ENCODE results near the gene DCHS1. TPM values are rescaled to one million over a fixed set of nuclear protein-coding genes. Genes with fewer than 3 reads are reported as not detected.

Gene DCHS1
- total RNA-seq, 1 donor from 2014 or later = 1.8 TPM

DNA sequence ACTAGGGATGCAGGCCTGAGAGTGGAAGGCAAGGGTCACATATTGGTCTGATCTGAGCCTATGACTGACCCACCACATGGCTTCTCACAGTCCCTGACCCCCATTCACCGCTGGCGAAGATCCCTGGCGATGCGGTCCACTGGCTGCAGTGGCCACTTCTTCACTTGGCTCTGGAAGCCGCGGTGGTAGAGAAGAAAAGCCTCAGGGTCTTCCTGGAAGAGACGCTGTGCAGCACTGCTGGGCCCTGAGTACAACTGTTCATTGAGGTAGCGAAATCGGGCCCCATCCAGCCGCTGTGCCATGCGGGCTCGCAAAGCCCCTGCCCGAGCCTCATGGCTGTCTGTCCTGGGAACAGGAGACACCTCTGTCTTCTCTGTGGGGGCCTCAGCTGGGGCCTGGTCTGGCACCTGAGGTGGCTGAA is 54.6 kb downstream of the DCHS1 start:
- TF ChIP-seq, protein P1, sequence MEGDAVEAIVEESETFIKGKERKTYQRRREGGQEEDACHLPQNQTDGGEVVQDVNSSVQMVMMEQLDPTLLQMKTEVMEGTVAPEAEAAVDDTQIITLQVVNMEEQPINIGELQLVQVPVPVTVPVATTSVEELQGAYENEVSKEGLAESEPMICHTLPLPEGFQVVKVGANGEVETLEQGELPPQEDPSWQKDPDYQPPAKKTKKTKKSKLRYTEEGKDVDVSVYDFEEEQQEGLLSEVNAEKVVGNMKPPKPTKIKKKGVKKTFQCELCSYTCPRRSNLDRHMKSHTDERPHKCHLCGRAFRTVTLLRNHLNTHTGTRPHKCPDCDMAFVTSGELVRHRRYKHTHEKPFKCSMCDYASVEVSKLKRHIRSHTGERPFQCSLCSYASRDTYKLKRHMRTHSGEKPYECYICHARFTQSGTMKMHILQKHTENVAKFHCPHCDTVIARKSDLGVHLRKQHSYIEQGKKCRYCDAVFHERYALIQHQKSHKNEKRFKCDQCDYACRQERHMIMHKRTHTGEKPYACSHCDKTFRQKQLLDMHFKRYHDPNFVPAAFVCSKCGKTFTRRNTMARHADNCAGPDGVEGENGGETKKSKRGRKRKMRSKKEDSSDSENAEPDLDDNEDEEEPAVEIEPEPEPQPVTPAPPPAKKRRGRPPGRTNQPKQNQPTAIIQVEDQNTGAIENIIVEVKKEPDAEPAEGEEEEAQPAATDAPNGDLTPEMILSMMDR (conservative IDR thresholded peaks at IDR 0.05; ENCODE audit: low read depth, low read length) = no peak
- DNase-seq (ENCODE audit: low read depth) = no peak
- no peak overlapping the region for H3K4me3 ChIP-seq (ENCODE audit: low read depth, low read length)

DNA sequence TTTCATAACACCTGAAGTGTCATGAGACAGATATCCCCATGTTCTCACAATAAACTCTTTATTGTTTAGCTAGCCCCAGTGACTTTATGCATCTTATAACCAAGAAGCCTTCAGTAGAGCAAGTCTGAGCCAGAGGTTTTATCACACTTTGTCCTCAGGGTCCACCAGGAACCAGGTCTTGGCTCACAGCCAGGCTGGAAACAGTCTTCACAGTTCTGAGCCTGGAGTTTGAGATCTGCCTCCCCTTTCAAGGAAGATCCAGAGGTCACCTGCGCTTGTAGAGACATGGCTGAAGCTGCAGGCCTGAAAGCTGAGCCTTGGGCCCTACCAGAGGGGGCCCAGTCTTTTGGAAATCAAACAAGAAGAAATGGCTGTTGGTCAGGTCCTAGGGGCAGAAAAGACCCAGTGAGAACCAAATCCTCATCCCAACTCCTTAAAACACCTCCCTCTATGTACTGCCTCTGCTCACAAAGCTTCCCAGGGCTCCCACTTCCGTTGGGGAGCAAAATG is 55.7 kb downstream of the DCHS1 start:
- no peak for DNase-seq (ENCODE audit: low read depth)
- TF ChIP-seq, protein P1 (conservative IDR thresholded peaks at IDR 0.05; ENCODE audit: low read depth, low read length) = no peak
- no peak overlapping the region for H3K4me3 ChIP-seq (ENCODE audit: low read depth, low read length)

DNA sequence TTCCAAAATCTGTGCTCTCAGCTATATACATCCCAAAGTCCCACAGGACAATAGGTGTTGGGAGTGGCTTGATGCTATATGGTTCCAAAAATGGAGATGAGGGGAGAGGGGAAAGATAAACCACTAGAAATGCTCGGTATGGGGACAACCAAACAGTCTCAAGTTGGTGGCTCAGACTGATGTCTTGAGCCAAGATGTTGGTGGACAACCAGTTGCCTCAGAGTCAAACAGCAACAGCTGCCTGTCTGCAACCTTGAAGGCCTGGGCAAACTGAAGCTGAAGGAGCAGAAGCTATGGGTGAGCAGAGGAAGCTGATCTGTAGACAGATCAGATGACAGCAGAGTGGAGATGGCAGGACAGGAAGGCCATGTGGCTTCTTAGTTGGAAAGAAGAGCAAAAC is 56.2 kb downstream of the DCHS1 start:
- DNase-seq (ENCODE audit: low read depth) = no peak
- TF ChIP-seq, protein P1 (conservative IDR thresholded peaks at IDR 0.05; ENCODE audit: low read depth, low read length) = no peak
- no peak overlapping the region for H3K4me3 ChIP-seq (ENCODE audit: low read depth, low read length)

DNA sequence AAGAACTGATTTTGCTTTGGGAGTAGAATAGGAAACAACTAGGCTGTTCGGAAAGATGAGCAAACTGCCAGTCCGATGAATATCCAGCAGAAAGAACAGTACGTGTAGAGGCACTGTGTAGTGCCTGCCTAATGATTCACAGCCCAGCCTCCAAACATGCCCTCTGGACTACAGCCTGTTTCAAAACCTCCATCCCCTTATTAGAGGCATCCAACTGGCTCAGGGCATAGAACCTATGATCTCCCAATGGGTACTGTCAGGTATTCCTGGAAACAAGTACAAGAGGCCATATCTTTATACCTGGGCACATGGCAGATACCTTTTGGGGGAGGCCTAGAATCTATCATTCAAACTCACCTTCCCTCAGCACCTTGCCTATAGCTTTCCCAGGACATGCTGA is 57.1 kb downstream of the DCHS1 start:
- TF ChIP-seq, protein P1 (conservative IDR thresholded peaks at IDR 0.05; ENCODE audit: low read depth, low read length) = no peak
- H3K4me3 ChIP-seq (ENCODE audit: low read depth, low read length) = no peak overlapping the region
- no peak for DNase-seq (ENCODE audit: low read depth)

DNA sequence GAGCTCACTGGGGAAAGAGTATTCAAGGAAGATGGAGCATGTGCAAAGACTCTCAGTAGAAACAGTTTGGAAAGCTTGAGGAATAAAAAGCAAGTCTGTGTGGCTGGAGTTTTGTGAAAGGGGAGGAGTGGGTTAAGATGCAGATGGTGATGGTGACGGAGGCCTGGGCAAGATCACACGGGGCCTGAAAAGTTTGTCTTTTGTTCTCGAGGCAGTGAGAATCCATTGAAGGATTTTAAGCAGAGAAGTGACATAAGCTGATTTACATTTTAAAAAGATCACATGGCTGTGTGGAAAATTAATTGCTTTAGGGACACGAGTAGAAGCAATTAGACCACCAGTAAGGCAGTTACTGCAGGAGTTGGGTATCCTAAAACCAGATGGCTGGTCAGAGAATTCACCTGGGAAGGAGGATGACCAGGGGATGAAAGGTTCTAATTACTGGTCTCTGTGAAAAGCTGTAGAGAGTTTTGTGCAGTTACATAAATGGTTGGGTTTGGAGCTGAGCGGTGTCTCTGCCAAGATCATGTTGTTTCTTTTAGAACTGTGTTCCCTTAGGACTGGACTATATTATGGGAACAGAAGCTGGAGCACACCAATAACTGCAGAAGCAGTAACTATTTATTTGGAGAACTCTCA is 59.3 kb downstream of the DCHS1 start:
- no peak overlapping the region for H3K4me3 ChIP-seq (ENCODE audit: low read depth, low read length)
- TF ChIP-seq, protein P1 (conservative IDR thresholded peaks at IDR 0.05; ENCODE audit: low read depth, low read length) = no peak
- no peak for DNase-seq (ENCODE audit: low read depth)

DNA sequence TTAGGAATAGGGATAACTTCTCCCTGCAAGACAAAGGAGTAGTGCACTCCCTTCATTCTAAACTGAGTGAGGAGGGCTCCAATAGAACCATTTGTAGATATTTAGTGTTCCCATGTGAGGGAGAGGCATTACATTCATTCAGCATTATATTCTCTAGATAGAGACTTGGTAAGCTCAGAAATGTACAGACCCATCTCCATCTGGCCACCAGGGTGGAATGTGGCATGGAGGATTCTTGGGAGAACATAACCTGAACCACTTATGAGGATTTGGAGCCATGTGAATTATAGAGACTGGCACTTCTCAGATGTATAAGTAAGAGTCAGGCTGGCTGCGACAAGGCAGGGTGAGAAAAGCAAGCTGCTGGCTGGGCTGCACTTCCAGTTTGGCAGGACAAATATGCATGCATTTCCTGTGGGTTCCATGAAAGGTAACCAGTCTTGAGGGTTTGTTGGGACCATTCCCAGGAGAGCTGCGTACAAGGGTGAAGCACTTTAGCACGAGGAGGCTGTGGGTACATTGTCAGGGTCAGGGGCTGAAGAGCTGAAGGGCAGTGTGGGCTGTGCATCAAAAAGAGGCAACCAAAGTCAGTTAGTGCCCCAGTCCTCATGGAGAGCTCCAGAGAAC is 61.4 kb downstream of the DCHS1 start:
- no peak for DNase-seq (ENCODE audit: low read depth)
- H3K4me3 ChIP-seq (ENCODE audit: low read depth, low read length) = no peak overlapping the region
- TF ChIP-seq, protein P1 (conservative IDR thresholded peaks at IDR 0.05; ENCODE audit: low read depth, low read length) = peak; percentile 11

Data from epithelial cell of proximal tubule (primary cell).